ENCODE data around the gene APBA2.

The APBA2 gene

DNA sequence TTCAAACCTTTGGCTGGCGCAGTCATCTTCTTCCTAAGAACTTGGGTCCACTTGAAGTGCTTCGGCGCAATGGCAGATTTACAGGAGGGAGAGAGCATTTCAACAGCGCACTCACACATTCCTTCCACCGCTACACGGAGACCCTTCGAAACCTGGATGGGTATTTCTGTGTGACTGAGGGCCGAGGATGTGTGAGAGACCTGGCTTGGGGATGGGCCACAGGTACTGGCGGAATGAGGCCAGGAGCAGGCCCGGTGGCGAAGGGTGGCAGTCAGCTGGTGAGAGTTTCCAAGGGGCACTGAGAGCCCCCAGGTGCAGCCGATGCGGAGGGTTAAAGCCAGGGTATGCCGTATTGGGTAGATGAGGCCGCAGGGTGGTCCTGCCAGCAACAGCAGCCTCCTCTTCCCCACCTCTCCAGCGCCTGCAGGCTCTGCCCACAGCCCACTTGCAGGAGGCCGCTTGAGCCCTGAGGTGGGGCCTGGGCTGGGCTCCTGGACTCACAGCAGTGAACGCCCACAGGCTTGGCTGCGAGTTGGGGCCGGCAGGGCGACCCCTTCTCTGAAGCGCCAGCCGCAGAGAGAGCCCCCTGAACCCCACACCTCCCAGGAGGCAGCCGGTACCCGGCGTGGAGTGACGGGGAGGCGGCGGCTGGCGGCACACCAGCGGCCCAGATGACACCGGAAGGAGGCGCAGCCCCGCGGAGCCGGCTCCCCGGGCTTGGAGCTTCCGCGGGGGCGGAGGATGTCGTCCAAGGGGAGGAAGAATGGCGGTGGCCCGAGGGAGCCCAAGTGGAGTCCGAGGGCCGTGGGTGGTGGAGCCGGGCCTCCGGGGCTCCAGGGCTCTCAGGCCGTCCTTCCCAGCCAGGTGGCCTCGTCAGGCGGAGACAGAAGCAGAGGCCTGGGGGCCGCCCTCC lies 217.4 kb downstream of the APBA2 start:
- H3K4me3 ChIP-seq (ENCODE audit: low read depth, low read length), result peak overlapping the region; percentile 22

DNA sequence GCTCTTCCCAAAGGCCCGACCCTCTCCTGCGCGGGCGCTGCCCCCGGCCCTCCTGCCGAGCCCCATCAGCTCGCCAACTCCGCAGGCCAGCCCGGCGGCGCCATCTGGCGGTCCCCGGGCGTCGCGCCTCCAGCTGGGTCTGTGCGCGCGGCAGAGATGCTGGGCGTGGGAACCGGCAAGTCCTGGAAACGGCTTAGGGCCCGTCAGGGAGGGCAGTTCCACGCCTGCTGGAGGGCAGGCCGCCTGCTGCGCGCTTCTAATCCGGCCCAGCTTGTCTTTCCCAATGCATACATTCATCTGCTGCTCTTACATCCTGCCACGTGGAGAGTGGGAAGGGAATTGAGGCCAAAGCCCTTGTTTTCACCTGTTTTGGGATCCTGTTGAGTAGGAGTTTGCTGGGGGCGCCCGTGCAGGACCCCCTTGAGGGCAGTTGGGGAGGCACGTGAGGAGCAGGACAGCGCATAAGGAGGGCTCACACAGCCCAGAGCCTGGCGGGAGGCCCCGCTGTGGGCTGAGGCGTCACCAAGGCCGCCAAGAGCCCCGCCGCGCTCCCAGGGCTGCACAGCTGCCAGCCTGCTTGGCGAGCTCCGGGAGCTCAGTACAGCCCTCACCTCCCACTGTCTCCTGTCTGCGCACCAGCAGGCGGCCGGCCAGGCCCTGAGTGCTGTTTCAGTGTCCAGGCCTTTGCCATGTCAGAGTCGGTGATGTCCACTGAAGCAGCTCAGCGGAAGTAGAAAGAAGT lies 218.2 kb downstream of the APBA2 start:
- in situ Hi-C loops (cut with HindIII; ENCODE audit: low sequenced_read_pairs), result no loop called here

More for the DNA sequence above, 217.4 kb downstream of the APBA2 start:
- in situ Hi-C loops (cut with HindIII; ENCODE audit: low sequenced_read_pairs), result no loop called here
- DNase-seq (ENCODE audit: low read depth), result no peak
- TF ChIP-seq, protein P1, sequence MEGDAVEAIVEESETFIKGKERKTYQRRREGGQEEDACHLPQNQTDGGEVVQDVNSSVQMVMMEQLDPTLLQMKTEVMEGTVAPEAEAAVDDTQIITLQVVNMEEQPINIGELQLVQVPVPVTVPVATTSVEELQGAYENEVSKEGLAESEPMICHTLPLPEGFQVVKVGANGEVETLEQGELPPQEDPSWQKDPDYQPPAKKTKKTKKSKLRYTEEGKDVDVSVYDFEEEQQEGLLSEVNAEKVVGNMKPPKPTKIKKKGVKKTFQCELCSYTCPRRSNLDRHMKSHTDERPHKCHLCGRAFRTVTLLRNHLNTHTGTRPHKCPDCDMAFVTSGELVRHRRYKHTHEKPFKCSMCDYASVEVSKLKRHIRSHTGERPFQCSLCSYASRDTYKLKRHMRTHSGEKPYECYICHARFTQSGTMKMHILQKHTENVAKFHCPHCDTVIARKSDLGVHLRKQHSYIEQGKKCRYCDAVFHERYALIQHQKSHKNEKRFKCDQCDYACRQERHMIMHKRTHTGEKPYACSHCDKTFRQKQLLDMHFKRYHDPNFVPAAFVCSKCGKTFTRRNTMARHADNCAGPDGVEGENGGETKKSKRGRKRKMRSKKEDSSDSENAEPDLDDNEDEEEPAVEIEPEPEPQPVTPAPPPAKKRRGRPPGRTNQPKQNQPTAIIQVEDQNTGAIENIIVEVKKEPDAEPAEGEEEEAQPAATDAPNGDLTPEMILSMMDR (IDR thresholded peaks at IDR 0.05; ENCODE audit: low read depth, low read length, missing control alignments), result no peak

DNA sequence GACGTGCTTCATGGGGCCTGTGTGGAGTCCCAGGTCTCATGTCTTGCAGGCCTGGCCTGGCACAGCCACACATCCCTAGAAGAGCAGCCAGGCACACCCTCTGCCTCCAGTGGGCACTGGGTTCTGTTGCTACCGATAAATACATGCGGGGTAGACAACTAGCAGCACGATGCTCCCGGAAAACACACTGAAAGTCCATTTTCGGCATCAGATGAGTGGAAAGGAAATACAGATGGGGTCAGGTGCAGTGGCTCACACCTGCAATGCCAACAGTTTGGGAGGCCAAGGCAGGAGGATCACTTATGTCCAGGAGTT lies 218.7 kb downstream of the APBA2 start:
- H3K4me3 ChIP-seq (ENCODE audit: low read depth, low read length), result no peak overlapping the region
- TF ChIP-seq, protein P1 (IDR thresholded peaks at IDR 0.05; ENCODE audit: low read depth, low read length, missing control alignments), result no peak
- in situ Hi-C loops (cut with HindIII; ENCODE audit: low sequenced_read_pairs), result no loop called here
- no peak for DNase-seq (ENCODE audit: low read depth)

More for the DNA sequence above, 218.2 kb downstream of the APBA2 start:
- peak; percentile 49 for DNase-seq (ENCODE audit: low read depth)
- peak overlapping the region; percentile 22 for H3K4me3 ChIP-seq (ENCODE audit: low read depth, low read length)
- TF ChIP-seq, protein P1 (IDR thresholded peaks at IDR 0.05; ENCODE audit: low read depth, low read length, missing control alignments), result peak; percentile 94

DNA sequence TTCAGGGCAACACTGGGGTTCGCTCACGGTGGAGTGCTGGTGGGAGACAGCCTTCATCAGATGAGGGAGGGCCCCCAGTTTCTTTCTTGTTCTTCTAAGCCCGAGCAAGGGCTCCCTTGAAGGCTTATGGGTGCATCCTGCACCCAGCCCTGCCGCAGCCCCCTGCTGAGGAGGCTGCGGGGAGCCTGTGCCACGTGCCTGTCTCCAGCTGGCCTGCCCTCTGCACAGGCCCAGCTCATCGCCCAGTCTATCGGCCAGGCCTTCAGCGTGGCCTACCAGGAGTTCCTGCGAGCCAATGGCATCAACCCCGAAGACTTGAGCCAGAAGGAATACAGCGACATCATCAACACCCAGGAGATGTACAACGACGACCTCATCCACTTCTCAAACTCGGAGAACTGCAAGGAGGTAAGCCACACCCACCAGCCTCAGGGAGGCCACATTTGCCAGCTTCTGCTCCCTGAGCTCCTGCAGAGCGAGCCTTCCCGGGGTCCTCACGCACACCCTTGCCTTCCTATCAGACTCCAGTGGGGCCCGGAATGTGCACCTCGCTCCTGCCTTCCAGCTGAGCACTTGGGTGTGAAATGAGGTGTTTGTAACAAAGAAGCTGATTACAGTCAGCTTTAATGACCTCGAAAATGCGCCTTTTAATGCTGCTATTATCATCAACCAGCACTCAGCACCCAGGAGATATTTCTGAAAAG lies 219.5 kb downstream of the APBA2 start:
- no peak overlapping the region for H3K4me3 ChIP-seq (ENCODE audit: low read depth, low read length)
- in situ Hi-C loops (cut with HindIII; ENCODE audit: low sequenced_read_pairs), result no loop called here
- TF ChIP-seq, protein P1 (IDR thresholded peaks at IDR 0.05; ENCODE audit: low read depth, low read length, missing control alignments), result no peak
- DNase-seq (ENCODE audit: low read depth), result no peak

DNA sequence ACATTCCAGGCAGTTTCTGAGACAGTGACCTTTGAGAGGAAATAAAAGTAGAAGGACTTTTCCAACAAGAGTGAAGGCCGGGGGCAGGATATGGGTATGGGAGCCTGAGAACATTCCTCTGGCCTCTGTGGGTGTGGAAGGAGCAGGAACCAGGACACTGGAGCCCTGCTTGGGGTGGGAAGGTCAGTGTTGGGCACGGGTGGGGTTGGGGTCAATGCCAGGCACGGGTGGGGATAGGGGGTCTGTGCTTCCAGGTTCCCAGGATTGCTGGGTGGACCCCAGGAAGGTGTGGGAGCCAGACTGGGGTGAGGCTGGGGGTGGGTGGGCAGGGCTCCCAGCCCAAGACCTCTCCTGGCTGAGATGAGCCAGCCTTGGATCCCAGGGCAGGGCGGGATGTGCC lies 220.3 kb downstream of the APBA2 start:
- no peak for DNase-seq (ENCODE audit: low read depth)
- no peak overlapping the region for H3K4me3 ChIP-seq (ENCODE audit: low read depth, low read length)
- TF ChIP-seq, protein P1 (IDR thresholded peaks at IDR 0.05; ENCODE audit: low read depth, low read length, missing control alignments), result no peak
- in situ Hi-C loops (cut with HindIII; ENCODE audit: low sequenced_read_pairs), result no loop called here

DNA sequence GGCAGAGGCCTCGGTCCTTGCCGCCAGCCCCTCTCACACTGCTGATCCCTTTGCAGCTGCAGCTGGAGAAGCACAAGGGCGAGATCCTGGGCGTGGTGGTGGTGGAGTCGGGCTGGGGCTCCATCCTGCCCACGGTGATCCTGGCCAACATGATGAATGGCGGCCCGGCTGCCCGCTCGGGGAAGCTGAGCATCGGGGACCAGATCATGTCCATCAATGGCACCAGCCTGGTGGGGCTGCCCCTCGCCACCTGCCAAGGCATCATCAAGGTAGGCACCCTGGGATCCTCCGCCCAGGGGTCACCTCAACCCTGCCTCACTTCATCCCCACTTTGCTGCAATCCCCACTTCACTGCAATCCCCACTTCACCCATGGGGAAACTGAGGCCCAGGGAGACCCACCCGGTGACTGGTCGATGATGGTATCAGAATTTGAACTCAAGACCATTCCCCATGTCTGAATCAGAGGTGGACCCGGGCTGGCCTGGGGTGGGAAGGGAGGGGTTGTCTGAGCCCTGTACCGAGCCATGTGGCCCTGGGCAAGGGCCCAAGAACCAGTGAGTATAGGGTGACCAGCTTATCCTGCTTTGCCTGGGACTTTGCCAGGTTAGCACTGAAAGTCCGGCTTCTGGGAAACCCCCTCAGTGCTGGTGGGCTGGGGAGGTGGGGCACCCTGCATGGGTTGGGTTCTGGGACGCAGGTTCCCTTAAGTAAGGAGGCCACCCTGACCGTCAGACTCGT lies 220.9 kb downstream of the APBA2 start:
- in situ Hi-C loops (cut with HindIII; ENCODE audit: low sequenced_read_pairs), result no loop called here
- TF ChIP-seq, protein P1 (IDR thresholded peaks at IDR 0.05; ENCODE audit: low read depth, low read length, missing control alignments), result no peak
- no peak overlapping the region for H3K4me3 ChIP-seq (ENCODE audit: low read depth, low read length)
- no peak for DNase-seq (ENCODE audit: low read depth)
